Measurements from ENCODE around the gene DMRTC1B. TPM values are rescaled to one million over a fixed set of nuclear protein-coding genes. Genes with fewer than 3 reads are reported as not detected.

Gene DMRTC1B, protein sequence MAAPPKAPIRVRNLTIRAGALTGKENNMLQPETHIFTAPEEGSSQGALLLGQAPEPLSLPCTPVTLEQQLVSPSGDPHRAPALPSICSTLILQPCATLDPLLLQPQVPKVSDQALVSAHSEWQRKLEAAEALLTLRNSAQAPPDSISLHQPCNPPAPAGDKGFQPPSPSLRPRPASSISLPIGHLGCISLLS
- 0.13 TPM in 1 of 5 replicates, not detected in the others for total RNA-seq (2022; extraction: Qiagen RNA extraction; ENCODE audit: low read depth)

DNA sequence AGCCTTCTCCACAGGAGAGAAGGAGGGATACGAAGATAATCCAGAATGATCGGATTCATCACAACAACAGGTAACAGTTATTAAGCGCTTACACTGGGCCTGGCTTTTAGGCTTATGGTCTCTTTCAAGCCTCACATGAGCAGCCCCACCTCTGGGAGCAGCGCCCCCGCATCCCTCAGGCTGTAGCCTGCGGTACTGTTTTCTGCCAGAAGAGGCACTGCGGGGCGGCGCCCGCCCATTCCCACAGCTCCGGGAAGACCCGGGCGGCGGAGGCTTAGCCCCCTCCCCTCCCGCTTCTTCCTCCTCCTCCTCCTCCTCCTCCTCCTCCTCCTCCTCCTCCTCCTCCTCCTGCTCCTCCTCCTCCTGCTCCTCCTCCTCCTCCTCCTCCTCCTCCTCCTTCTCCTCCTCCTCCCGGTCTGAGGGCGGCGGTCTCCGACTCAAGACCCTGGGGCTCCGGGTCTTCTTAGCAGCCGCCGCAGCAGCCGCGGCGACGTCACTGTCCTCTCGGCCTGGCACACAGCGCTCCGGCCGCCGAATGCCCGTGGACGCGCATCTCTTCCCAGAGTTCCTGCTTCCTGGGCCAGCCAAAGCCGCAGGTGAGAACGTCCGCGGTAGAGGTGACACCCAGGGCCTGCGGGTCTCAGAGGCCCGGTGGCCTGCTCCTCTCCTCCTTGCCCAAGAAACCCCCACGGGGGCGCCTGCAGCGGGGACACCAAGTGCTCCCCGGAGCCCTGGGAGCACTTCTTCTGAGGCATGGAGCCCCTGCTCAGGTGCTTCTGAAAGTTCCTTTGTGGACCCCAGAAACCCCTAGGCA, at the start of gene DMRTC1B:
TSS of gene DMRTC1B (plus strand) at position 238 of the 814 bp plus-strand sequence. CDS start 68,246 bp downstream, outside the sequence.

DNA sequence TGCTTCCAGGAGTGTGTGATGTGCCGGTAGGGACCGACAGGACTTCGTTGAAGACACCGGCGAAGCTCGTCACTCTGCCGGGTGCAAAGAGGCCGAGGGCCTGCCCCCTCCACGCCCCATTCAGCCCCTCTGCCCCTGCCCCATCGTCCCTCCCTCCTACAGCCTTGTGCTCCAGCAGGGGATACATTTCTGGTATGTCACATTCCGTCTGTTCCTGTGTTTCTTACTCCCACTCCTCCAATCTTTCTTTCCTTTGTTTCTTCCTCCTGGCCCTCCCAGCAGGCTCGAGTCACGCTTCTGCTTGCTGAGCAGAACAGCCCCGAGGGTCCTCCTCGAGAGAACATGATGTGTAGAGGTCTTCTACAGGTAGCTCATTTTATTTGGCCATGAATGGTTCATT, 5.9 kb downstream of the DMRTC1B start, which contains the start of gene FAM236B:
TSS of gene FAM236B (minus strand) at position 101 of the 400 bp plus-strand sequence. CDS start at position 1, 100 bp downstream.

DNA sequence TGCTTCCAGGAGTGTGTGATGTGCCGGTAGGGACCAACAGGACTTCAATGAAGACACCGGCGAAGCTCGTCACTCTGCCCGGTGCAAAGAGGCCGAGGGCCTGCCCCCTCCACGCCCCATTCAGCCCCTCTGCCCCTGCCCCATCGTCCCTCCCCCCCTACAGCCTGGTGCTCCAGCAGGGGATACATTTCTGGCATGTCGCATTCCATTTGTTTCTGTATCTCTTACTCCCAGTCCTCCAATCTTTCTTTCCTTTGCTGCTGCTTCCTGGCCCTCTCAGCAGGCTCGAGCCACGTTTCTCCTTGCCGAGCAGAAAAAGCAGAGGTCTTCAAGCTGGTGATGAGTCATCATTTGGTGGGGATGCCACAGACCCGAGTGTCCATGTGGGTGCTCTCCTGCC, 31.4 kb downstream of the DMRTC1B start, which contains the start of gene FAM236D:
TSS of gene FAM236D (minus strand) at position 101 of the 400 bp plus-strand sequence. CDS start at position 1, 100 bp downstream.

Other genes with a start within 250 kb of the DMRTC1B start
- 24.3 to 32.3 TPM (median 26.1 TPM) in 5 replicates for gene HDAC8, start 204.0 kb upstream of the DMRTC1B start, total RNA-seq (2022; extraction: Qiagen RNA extraction; ENCODE audit: low read depth)
- gene PHKA1, start 62.6 kb upstream of the DMRTC1B start, total RNA-seq (2022; extraction: Qiagen RNA extraction; ENCODE audit: low read depth): 21.8 to 29.2 TPM (median 28.2 TPM) in 5 replicates
- gene FAM236B, start 5.8 kb downstream of the DMRTC1B start, total RNA-seq (2022; extraction: Qiagen RNA extraction; ENCODE audit: low read depth): not detected in 5 replicates
- gene FAM236D, start 31.3 kb downstream of the DMRTC1B start, total RNA-seq (2022; extraction: Qiagen RNA extraction; ENCODE audit: low read depth): not detected in 5 replicates
- not detected in 5 replicates for gene FAM236C, start 135.7 kb downstream of the DMRTC1B start, total RNA-seq (2022; extraction: Qiagen RNA extraction; ENCODE audit: low read depth)
- gene FAM236A, start 161.3 kb downstream of the DMRTC1B start, total RNA-seq (2022; extraction: Qiagen RNA extraction; ENCODE audit: low read depth): not detected in 5 replicates
- gene DMRTC1, start 166.9 kb downstream of the DMRTC1B start, total RNA-seq (2022; extraction: Qiagen RNA extraction; ENCODE audit: low read depth): not detected in 5 replicates
- not detected in 5 replicates for gene PABPC1L2B, start 226.0 kb downstream of the DMRTC1B start, total RNA-seq (2022; extraction: Qiagen RNA extraction; ENCODE audit: low read depth)

All from A549 treated with ZK216348 at 1 μM for 4 hours (cell line).